ENCODE results near the gene RTP3. TPM values are rescaled to one million over a fixed set of nuclear protein-coding genes. Genes with fewer than 3 reads are reported as not detected.

The RTP3 gene
- total RNA-seq, 1 donor from 2014 or later = not detected

DNA sequence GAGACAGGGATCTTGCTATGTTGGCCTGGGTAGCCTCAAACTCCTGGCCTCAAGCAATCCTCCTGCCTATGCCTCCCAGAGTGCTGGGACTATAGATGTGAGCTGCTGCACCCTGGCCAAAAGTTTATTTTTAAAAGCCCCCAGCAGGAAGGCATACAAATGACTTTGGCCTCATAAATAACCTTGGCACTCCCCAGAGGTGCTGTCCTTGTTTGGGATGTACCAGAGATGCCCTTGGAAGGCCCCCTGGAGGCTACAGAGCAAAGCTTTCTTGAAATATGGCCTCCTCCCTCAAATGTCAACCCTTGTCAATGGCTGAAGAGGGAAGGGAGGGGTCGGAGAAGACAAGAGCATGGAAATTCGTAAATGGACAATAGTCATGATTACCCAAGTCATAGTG is 14.0 kb upstream of the RTP3 start:
- no peak for DNase-seq (ENCODE audit: low spot score in 2 of 2, unreplicated experiment in 2 of 2)
- peaks cover 37% of the 10 kb centered on the region for H3K27me3 Mint-ChIP-seq (ENCODE audit: low read depth)
- TF ChIP-seq CTCF (IDR thresholded peaks at IDR 0.05; ENCODE audit: unreplicated experiment) = no peak
- H3K27ac Mint-ChIP-seq = no peak overlapping the region
- H3K36me3 Mint-ChIP-seq = no peaks in the 10 kb centered on the region
- no peak overlapping the region for H3K4me3 Mint-ChIP-seq
- no peaks in the 10 kb centered on the region for H3K9me3 Mint-ChIP-seq
- H3K4me1 Mint-ChIP-seq = peaks cover 2% of the 10 kb centered on the region

GRCh38 chr3:46484388-46484787 is 13.4 kb upstream of the RTP3 start:
- no peak overlapping the region for H3K27ac Mint-ChIP-seq
- peaks cover 34% of the 10 kb centered on the region for H3K27me3 Mint-ChIP-seq (ENCODE audit: low read depth)
- no peak overlapping the region for H3K4me3 Mint-ChIP-seq
- no peak for TF ChIP-seq CTCF (IDR thresholded peaks at IDR 0.05; ENCODE audit: unreplicated experiment)
- peaks cover 7% of the 10 kb centered on the region for H3K4me1 Mint-ChIP-seq
- no peaks in the 10 kb centered on the region for H3K9me3 Mint-ChIP-seq
- DNase-seq (ENCODE audit: low spot score in 2 of 2, unreplicated experiment in 2 of 2) = no peak
- H3K36me3 Mint-ChIP-seq = no peaks in the 10 kb centered on the region

GRCh38 chr3:46484911-46485778 is 12.6 kb upstream of the RTP3 start:
- H3K4me1 Mint-ChIP-seq = peaks cover 7% of the 10 kb centered on the region
- no peak overlapping the region for H3K27ac Mint-ChIP-seq
- no peaks in the 10 kb centered on the region for H3K9me3 Mint-ChIP-seq
- no peak for TF ChIP-seq CTCF (IDR thresholded peaks at IDR 0.05; ENCODE audit: unreplicated experiment)
- DNase-seq (ENCODE audit: low spot score in 2 of 2, unreplicated experiment in 2 of 2) = no peak
- H3K4me3 Mint-ChIP-seq = no peak overlapping the region
- H3K36me3 Mint-ChIP-seq = no peaks in the 10 kb centered on the region
- H3K27me3 Mint-ChIP-seq (ENCODE audit: low read depth) = peaks cover 30% of the 10 kb centered on the region

DNA sequence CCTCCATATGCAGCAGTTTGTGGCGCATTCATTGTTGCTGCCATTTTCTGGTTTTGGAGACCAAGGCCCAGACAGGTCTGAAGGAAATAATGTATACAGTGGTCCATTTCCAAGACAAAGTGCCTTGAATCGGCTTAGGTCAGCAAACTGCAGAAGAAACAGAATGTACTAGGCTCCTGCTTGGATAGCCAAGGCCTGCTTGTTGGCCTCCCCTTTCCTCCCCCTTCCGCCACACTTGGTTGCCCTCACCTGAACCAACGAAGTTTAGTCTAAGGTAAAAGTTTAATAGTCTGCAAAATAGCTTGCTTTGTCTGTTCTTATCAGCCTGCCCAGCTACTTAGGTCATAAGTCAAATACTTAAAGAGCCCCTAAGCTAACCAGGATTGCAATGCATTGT is 12.0 kb upstream of the RTP3 start:
- Mint-ChIP-seq H3K36me3 (no peaks in the 10 kb centered on the region), H3K9me3 (no peaks in the 10 kb centered on the region), H3K27ac (no peak overlapping the region), H3K27me3 (ENCODE audit: low read depth) (peaks cover 23% of the 10 kb centered on the region), H3K4me1 (peaks cover 7% of the 10 kb centered on the region), H3K4me3 (no peak overlapping the region)
- no peak for TF ChIP-seq CTCF (IDR thresholded peaks at IDR 0.05; ENCODE audit: unreplicated experiment)
- no peak for DNase-seq (ENCODE audit: low spot score in 2 of 2, unreplicated experiment in 2 of 2)

- no peaks in the 10 kb centered on the region for H3K36me3 Mint-ChIP-seq
- H3K9me3 Mint-ChIP-seq = no peaks in the 10 kb centered on the region
- peaks cover 7% of the 10 kb centered on the region for H3K4me1 Mint-ChIP-seq
- TF ChIP-seq CTCF (IDR thresholded peaks at IDR 0.05; ENCODE audit: unreplicated experiment) = peak; percentile 79
- peaks cover 11% of the 10 kb centered on the region for H3K27me3 Mint-ChIP-seq (ENCODE audit: low read depth)
- H3K4me3 Mint-ChIP-seq = peak overlapping the region; percentile 17
- peak; percentile 84 to 94 for DNase-seq (ENCODE audit: low spot score in 2 of 2, unreplicated experiment in 2 of 2)
- H3K27ac Mint-ChIP-seq = no peak overlapping the region
Observed at GRCh38 chr3:46488735-46489361, 8.9 kb upstream of the RTP3 start.

Data from mesothelial cell of epicardium (in vitro differentiated cells).